HG02759 (cell line): ENCODE results near the gene PLXNB3.

ENCODE experiments used
- ATAC-seq: cut with Tn5 transposase; IDR thresholded peaks from one replicate; pipeline ENCODE4 v1.9.1; 2021; ENCODE audit warnings: mild to moderate bottlenecking, moderate library complexity; ENCODE audit not compliant: unreplicated experiment

PLXNB3 gene

GRCh38 chrX:153784325-153784967 lies 20.4 kb downstream of the PLXNB3 start:
- ATAC-seq, result no peak

GRCh38 chrX:153786669-153787068 lies 22.6 kb downstream of the PLXNB3 start:
- no peak for ATAC-seq

- no peak for ATAC-seq
Observed at GRCh38 chrX:153789654-153790053, 25.6 kb downstream of the PLXNB3 start.

- no peak for ATAC-seq
Observed at GRCh38 chrX:153791104-153791852, 27.2 kb downstream of the PLXNB3 start.

- ATAC-seq, result no peak
Observed at GRCh38 chrX:153792368-153792767, 28.3 kb downstream of the PLXNB3 start.

GRCh38 chrX:153793291-153793690 lies 29.2 kb downstream of the PLXNB3 start:
- no peak for ATAC-seq

GRCh38 chrX:153794018-153794896 lies 30.2 kb downstream of the PLXNB3 start, which contains the start of the genes IDH3G and SSR4:
IDH3G (minus strand) TSS chrX:153794375; CDS start chrX:153794326, 49 bp downstream.
SSR4 (plus strand) TSS chrX:153794668; CDS start chrX:153794688, 20 bp downstream.
- ATAC-seq, result peak; percentile 92

GRCh38 chrX:153794897-153795816 lies 31.1 kb downstream of the PLXNB3 start:
- ATAC-seq, result no peak

- no peak for ATAC-seq
Observed at GRCh38 chrX:153797415-153798015, 33.5 kb downstream of the PLXNB3 start.

GRCh38 chrX:153799326-153799725 lies 35.3 kb downstream of the PLXNB3 start:
- ATAC-seq, result no peak

GRCh38 chrX:153800177-153800722 lies 36.2 kb downstream of the PLXNB3 start:
- no peak for ATAC-seq

- ATAC-seq, result no peak
Observed at GRCh38 chrX:153800746-153801145, 36.7 kb downstream of the PLXNB3 start.

GRCh38 chrX:153801669-153802068 lies 37.6 kb downstream of the PLXNB3 start:
- no peak for ATAC-seq

- no peak for ATAC-seq
Observed at GRCh38 chrX:153802513-153803045, 38.5 kb downstream of the PLXNB3 start.

- no peak for ATAC-seq
Observed at GRCh38 chrX:153803211-153804099, 39.4 kb downstream of the PLXNB3 start.

GRCh38 chrX:153804100-153804595 lies 40.1 kb downstream of the PLXNB3 start:
- no peak for ATAC-seq

- ATAC-seq, result no peak
Observed at GRCh38 chrX:153804621-153805020, 40.6 kb downstream of the PLXNB3 start.

- ATAC-seq, result no peak
Observed at GRCh38 chrX:153805436-153805835, 41.4 kb downstream of the PLXNB3 start.
